GM12865 (cell line): ENCODE measurements around the gene CXCL6.

Source experiments
- DNase-seq: peaks from one replicate; pipeline ENCODE4 v3.0.0; 2010; ENCODE audit warnings: low read depth
- H3K4me3 ChIP-seq: 2 replicates; pipeline ENCODE4 v1.5.1; 2011; ENCODE audit warnings: mild to moderate bottlenecking, low read depth, low read length, control low read depth
- CTCF ChIP-seq: IDR thresholded peaks from 2 replicates; pipeline ENCODE4 v1.5.1; 2011; ENCODE audit warnings: low read length, control low read depth, low read depth, inconsistent platforms; ENCODE audit not compliant: insufficient read depth; ENCODE audit errors: missing control alignments

Gene CXCL6

DNA sequence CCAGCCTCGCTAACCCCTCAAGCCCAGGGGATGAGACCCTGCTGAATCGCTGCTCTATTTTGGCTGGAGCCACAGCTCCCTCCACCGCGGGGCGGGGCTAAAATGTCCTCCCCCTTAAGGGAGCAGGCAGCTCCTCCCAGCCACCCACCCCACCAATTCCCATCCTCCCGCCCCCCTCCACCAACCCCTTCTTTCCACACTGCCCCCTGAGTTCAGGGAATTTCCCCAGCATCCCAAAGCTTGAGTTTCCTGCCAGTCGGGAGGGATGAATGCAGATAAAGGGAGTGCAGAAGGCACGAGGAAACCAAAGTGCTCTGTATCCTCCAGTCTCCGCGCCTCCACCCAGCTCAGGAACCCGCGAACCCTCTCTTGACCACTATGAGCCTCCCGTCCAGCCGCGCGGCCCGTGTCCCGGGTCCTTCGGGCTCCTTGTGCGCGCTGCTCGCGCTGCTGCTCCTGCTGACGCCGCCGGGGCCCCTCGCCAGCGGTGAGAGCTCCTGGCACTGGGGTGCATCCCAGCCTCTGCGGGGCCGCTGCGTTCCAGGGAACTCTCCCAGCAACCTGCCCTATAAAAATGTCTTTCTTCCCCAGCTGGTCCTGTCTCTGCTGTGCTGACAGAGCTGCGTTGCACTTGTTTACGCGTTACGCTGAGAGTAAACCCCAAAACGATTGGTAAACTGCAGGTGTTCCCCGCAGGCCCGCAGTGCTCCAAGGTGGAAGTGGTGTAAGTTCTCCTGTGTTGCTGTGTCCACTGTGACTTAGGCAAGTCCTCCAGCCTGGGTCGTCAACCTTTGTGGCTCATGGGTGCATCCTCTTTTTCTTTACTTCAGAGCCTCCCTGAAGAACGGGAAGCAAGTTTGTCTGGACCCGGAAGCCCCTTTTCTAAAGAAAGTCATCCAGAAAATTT, at the start of gene CXCL6:
Gene CXCL6, plus strand, starts transcription at position 306 of the 907 bp plus-strand sequence. Its CDS starts 73 bp downstream, at position 379.
- TF ChIP-seq CTCF = no peak
- DNase-seq = no peak
- no peak within 1 kb of the TSS for H3K4me3 ChIP-seq

- TF ChIP-seq CTCF = no peak
- DNase-seq = no peak
- H3K4me3 ChIP-seq = no peak overlapping the region
Measured at GRCh38 chr4:73788411-73788810, 48.1 kb upstream of the CXCL6 start.

DNA sequence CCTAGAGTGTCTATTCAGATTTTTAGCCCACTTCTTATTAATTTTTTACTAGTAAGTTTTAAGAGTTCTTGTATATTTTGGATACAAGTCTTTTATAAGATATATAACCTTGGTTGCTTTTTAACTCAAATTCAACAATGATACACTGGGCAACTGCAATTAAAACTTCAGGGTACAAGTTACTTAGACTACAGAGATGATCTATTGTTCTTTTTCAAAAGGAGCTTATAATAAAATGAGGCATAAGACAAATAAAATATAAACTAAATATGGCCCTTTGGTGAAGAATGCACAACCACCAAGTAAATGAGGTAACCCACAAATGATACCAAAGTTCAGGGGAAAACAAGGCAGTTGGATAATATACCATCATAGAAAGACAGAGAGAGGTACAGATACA, 37.6 kb upstream of the CXCL6 start:
- TF ChIP-seq CTCF = no peak
- no peak for DNase-seq
- no peak overlapping the region for H3K4me3 ChIP-seq

- DNase-seq = no peak
- no peak for TF ChIP-seq CTCF
- H3K4me3 ChIP-seq = no peak overlapping the region
Measured at GRCh38 chr4:73800206-73800605, 36.3 kb upstream of the CXCL6 start.

GRCh38 chr4:73801692-73802091, 34.8 kb upstream of the CXCL6 start:
- no peak for DNase-seq
- H3K4me3 ChIP-seq = no peak overlapping the region
- no peak for TF ChIP-seq CTCF

- DNase-seq = no peak
- H3K4me3 ChIP-seq = no peak overlapping the region
- TF ChIP-seq CTCF = no peak
Measured at GRCh38 chr4:73803213-73803612, 33.3 kb upstream of the CXCL6 start.
